Activated T-cell treated with anti-CD3 and anti-CD28 coated beads, Interleukin-2, amount 50 U/mL, for 72 hours (primary cell): ENCODE data around the gene SPPL2A. TPM values are rescaled to one million over a fixed set of nuclear protein-coding genes. Genes with fewer than 3 reads are reported as not detected.

Experiments
- ATAC-seq, 2 donors: fragments of 150-1000 bp; cut with Tn5 transposase; replicated peaks in 1 of 2; 2 replicates each; pipeline ENCODE4 v1.10.0; 2021; ENCODE audit warnings: moderate library complexity in 2 of 2, mild to moderate bottlenecking in 1 of 2
- DNase-seq, 2 donors: peaks; one replicate each; pipeline ENCODE4 v3.0.0; 2021 to 2022; ENCODE audit warnings: mixed read lengths in 1 of 2
- H3K27ac Mint-ChIP-seq: one replicate; pipeline ENCODE4 v1.8.0; 2022; ENCODE audit warnings: mild to moderate bottlenecking, moderate library complexity, mixed read lengths
- H3K27me3 Mint-ChIP-seq: one replicate; pipeline ENCODE4 v1.8.0; 2022; ENCODE audit warnings: low read depth, mixed read lengths
- H3K36me3 Mint-ChIP-seq, 2 donors: one replicate each; pipeline ENCODE4 v1.8.0; 2022; ENCODE audit warnings: mixed read lengths in 2 of 2, mild to moderate bottlenecking in 1 of 2; ENCODE audit not compliant: insufficient read depth in 2 of 2
- H3K4me1 Mint-ChIP-seq: one replicate; pipeline ENCODE4 v1.8.0; 2022; ENCODE audit warnings: low read depth, mixed read lengths
- H3K4me3 Mint-ChIP-seq, 2 donors: one replicate each; pipeline ENCODE4 v1.8.0; 2022; ENCODE audit warnings: mild to moderate bottlenecking in 2 of 2, mixed read lengths in 2 of 2, moderate library complexity in 2 of 2
- H3K9me3 Mint-ChIP-seq, 2 donors: one replicate each; pipeline ENCODE4 v1.8.0; 2022; ENCODE audit warnings: mixed read lengths in 2 of 2
- total RNA-seq, 2 donors: library from RNA; stranded (reverse); gene quantifications; one replicate each; pipeline ENCODE4 v1.2.3, GENCODE V29; 2022

The SPPL2A gene
- total RNA-seq, 2 donors from 2014 or later: 130 to 157 TPM

DNA sequence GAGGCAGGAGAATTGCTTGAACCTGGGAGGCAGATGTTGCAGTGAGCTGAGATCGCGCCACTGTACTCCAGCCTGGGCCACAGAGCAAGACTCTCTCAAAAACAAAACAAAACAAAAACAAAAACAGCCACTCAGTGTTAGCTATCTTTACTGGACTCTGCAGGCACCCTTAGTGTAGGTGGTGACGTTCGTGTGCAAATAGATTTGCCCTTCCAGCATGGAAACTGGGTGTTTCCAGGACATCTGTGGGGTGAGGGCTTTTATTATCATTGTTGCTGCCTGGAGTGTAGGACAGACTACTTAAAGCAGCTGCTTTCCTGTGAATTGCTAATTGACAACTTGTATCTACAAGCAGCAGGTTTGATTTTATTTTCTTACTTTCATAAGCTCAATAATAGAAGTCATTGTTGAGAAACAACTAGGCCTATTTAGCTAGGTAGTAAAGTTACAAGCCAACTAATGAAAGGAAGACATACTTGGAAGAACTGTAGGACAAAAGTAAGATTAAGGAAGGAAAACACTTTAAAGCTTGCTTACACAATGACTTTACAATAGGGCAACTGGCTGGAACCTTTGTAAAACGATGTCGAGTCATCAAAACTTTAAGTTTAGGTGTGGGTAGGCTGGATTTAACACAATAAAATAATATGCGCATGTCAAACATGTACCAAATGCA lies 25.4 kb upstream of the SPPL2A start:
- Mint-ChIP-seq H3K27me3 (no peaks in the 10 kb centered on the region), H3K4me3 (no peak overlapping the region), H3K27ac (no peak overlapping the region), H3K9me3 (no peaks in the 10 kb centered on the region), H3K36me3 (no peaks in the 10 kb centered on the region), H3K4me1 (no peaks in the 10 kb centered on the region)
- DNase-seq (no peak), ATAC-seq (no peak)

- H3K4me3 Mint-ChIP-seq: no peak overlapping the region
- H3K27ac Mint-ChIP-seq: no peak overlapping the region
- H3K4me1 Mint-ChIP-seq: no peaks in the 10 kb centered on the region
- DNase-seq (no peak), ATAC-seq (no peak)
- no peaks in the 10 kb centered on the region for H3K36me3 Mint-ChIP-seq
- no peaks in the 10 kb centered on the region for H3K9me3 Mint-ChIP-seq
- H3K27me3 Mint-ChIP-seq: no peaks in the 10 kb centered on the region
Observed at GRCh38 chr15:50786871-50787270, 21.4 kb upstream of the SPPL2A start.

DNA sequence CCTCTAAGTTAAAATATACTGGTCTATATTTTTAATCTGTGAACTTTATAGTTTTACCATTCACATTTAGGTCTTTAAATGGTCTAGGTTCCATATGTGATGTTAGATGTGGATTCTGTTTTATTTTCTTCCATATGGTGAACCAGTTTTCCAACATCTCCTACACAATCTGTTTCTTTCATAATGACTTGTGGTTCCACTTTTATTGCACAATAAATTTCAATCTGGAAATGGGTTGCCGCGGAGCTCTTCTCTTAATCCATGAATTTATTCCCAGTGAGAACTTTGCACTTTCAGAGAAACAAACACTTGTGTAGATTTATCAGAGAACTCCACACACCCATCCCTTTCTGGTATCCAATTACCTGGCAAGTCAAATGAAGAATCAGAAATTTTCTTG lies 20.9 kb upstream of the SPPL2A start:
- no peaks in the 10 kb centered on the region for H3K9me3 Mint-ChIP-seq
- H3K36me3 Mint-ChIP-seq: no peaks in the 10 kb centered on the region
- no peak overlapping the region for H3K4me3 Mint-ChIP-seq

DNA sequence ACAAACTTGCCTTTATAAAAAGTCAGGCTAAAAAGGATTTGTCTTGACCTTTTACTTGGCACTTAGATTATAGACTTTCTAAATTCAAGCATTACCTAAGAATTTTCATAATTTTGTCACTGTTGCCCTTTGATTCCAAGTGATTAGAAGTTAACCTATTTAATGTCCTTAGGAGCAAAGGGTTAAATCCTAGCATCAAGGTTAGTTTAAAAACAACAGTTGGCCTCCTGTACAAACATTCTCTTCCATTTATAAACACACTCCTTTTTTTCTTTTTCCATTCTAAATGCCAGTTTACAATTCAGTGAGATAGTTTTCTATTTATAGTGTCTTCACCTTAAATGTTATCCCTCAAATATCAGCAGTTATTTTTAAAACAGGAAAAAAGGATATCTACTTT lies 18.4 kb upstream of the SPPL2A start:
- Mint-ChIP-seq H3K4me1 (no peaks in the 10 kb centered on the region), H3K4me3 (no peak overlapping the region), H3K27me3 (no peaks in the 10 kb centered on the region), H3K9me3 (no peaks in the 10 kb centered on the region), H3K27ac (no peak overlapping the region), H3K36me3 (no peaks in the 10 kb centered on the region)
- DNase-seq (no peak), ATAC-seq (no peak)

More for the DNA sequence above, 20.9 kb upstream of the SPPL2A start:
- H3K4me1 Mint-ChIP-seq: no peaks in the 10 kb centered on the region
- no peaks in the 10 kb centered on the region for H3K27me3 Mint-ChIP-seq
- DNase-seq: no peak
- ATAC-seq: no peak
- no peak overlapping the region for H3K27ac Mint-ChIP-seq

DNA sequence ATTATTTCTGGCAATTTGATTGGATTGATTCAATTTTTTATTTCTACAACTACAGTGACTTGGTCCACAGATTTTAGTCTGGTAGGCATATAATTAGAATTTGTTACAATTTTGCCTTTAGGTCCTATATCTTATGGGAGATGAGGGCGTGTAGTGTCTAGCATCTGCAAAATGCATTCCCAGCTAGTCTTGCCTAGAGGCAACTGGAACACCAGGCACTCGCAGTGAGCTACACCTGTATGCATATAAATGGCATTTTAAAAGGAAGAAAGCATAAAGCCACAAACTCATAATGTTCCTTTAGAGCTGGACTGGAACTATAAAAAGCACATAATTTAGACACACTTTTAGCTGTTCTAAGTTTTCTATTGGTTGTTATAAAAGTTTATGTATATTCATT lies 17.9 kb upstream of the SPPL2A start:
- no peaks in the 10 kb centered on the region for H3K4me1 Mint-ChIP-seq
- ATAC-seq (no peak), DNase-seq (no peak)
- no peak overlapping the region for H3K27ac Mint-ChIP-seq
- no peaks in the 10 kb centered on the region for H3K27me3 Mint-ChIP-seq
- H3K9me3 Mint-ChIP-seq: no peaks in the 10 kb centered on the region
- H3K4me3 Mint-ChIP-seq: no peak overlapping the region
- H3K36me3 Mint-ChIP-seq: no peaks in the 10 kb centered on the region

- Mint-ChIP-seq H3K4me1 (peaks cover 13% of the 10 kb centered on the region), H3K9me3 (no peaks in the 10 kb centered on the region), H3K4me3 (no peak overlapping the region), H3K27me3 (no peaks in the 10 kb centered on the region), H3K36me3 (no peaks in the 10 kb centered on the region), H3K27ac (no peak overlapping the region)
- DNase-seq (no peak), ATAC-seq (no peak)
Observed at GRCh38 chr15:50778086-50778485, 12.6 kb upstream of the SPPL2A start.

- no peaks in the 10 kb centered on the region for H3K36me3 Mint-ChIP-seq
- DNase-seq: no peak
- H3K27ac Mint-ChIP-seq: no peak overlapping the region
- no peaks in the 10 kb centered on the region for H3K9me3 Mint-ChIP-seq
- H3K4me3 Mint-ChIP-seq: no peak overlapping the region
- H3K27me3 Mint-ChIP-seq: no peaks in the 10 kb centered on the region
- peaks cover 13% of the 10 kb centered on the region for H3K4me1 Mint-ChIP-seq
- no peak for ATAC-seq
Observed at GRCh38 chr15:50777042-50777441, 11.5 kb upstream of the SPPL2A start.

- no peaks in the 10 kb centered on the region for H3K9me3 Mint-ChIP-seq
- no peak overlapping the region for H3K4me3 Mint-ChIP-seq
- no peaks in the 10 kb centered on the region for H3K27me3 Mint-ChIP-seq
- peak; percentile 59 to 89 for ATAC-seq
- peak in 1 of 2 donors; percentile 9 for DNase-seq
- no peaks in the 10 kb centered on the region for H3K36me3 Mint-ChIP-seq
- H3K4me1 Mint-ChIP-seq: peaks cover 13% of the 10 kb centered on the region
- peak overlapping the region; percentile 2 for H3K27ac Mint-ChIP-seq
Observed at GRCh38 chr15:50774450-50774849, 8.9 kb upstream of the SPPL2A start.

DNA sequence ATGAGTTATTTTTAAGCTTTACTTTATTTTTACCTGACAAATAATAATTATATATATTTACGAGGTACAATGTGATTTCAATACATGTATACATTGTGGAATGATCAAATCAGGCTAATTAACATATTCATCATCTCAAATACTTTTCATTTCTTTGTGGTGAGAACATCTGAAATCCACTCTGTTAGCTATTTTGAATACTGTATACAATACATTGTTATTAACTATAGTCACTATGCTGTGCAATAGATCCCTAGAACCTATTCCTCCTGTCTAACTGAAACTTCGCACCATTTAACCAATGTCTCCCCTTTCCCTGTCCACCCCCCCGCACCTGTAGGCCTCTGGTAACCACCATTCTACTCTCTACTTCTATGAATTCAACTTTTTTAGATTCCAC lies 7.9 kb upstream of the SPPL2A start:
- H3K27me3 Mint-ChIP-seq: no peaks in the 10 kb centered on the region
- H3K36me3 Mint-ChIP-seq: no peaks in the 10 kb centered on the region
- peaks cover 18% of the 10 kb centered on the region for H3K4me1 Mint-ChIP-seq
- ATAC-seq: no peak
- no peak for DNase-seq
- H3K4me3 Mint-ChIP-seq: no peak overlapping the region
- H3K9me3 Mint-ChIP-seq: no peaks in the 10 kb centered on the region
- H3K27ac Mint-ChIP-seq: no peak overlapping the region

GRCh38 chr15:50767332-50767861 lies 1.9 kb upstream of the SPPL2A start:
- Mint-ChIP-seq H3K4me1 (peaks cover 54% of the 10 kb centered on the region), H3K9me3 (no peaks in the 10 kb centered on the region), H3K4me3 (peak overlapping the region; percentile 72 to 82), H3K27ac (peak overlapping the region; percentile 67), H3K36me3 (peaks cover 4 to 17% of the 10 kb centered on the region in 2 donors), H3K27me3 (no peaks in the 10 kb centered on the region)
- no peak for ATAC-seq
- DNase-seq: peak in 1 of 2 donors; percentile 17

GRCh38 chr15:50764461-50765194 lies 878 bp downstream of the SPPL2A start:
- Mint-ChIP-seq H3K27me3 (no peaks in the 10 kb centered on the region), H3K36me3 (peaks cover 4 to 23% of the 10 kb centered on the region in 2 donors), H3K4me1 (peaks cover 75% of the 10 kb centered on the region), H3K27ac (peak overlapping the region; percentile 100), H3K4me3 (peak overlapping the region; percentile 88 to 100), H3K9me3 (no peaks in the 10 kb centered on the region)
- DNase-seq: peak; percentile 31 to 35
- ATAC-seq: peak; percentile 16 to 32

- no peak for ATAC-seq
- Mint-ChIP-seq H3K27me3 (no peaks in the 10 kb centered on the region), H3K36me3 (peaks cover 4 to 12% of the 10 kb centered on the region in 2 donors), H3K4me1 (peaks cover 48% of the 10 kb centered on the region), H3K4me3 (no peak overlapping the region), H3K27ac (no peak overlapping the region), H3K9me3 (no peaks in the 10 kb centered on the region)
- no peak for DNase-seq
Observed at GRCh38 chr15:50758712-50759205, 6.7 kb downstream of the SPPL2A start.

DNA sequence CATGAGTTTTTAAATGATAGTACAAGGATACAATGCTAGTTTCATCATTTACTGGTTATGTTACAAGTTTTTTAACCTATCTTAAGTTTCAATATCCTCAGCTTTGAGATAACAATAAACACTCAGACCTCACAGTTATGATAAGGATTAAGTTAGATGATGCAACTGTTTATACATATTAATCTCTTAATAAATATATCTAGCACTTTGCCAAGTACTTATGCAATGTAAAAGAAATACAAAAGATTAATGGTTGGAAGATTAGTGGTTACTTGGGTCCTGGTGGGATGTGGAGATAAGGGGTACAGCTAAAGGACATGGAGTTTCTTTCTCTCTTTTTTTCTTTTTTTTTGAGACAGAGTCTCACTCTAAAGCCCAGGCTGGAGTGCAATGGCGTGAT lies 12.0 kb downstream of the SPPL2A start:
- Mint-ChIP-seq H3K27me3 (no peaks in the 10 kb centered on the region), H3K36me3 (peaks cover 2 to 8% of the 10 kb centered on the region in 2 donors)

More for the DNA sequence above, 12.0 kb downstream of the SPPL2A start:
- no peak for ATAC-seq
- Mint-ChIP-seq H3K9me3 (no peaks in the 10 kb centered on the region), H3K4me1 (peaks cover 23% of the 10 kb centered on the region), H3K27ac (no peak overlapping the region), H3K4me3 (no peak overlapping the region)
- no peak for DNase-seq
